PC-3 (cell line): ENCODE data around the gene C9orf85.

Experiments
- EZH2 ChIP-seq: fragments of 300-600 bp; sonication (generic); IDR thresholded peaks from one replicate; pipeline ENCODE4 v1.6.1; 2017; ENCODE audit warnings: antibody characterized with exemption, mild to moderate bottlenecking, low read length; ENCODE audit not compliant: unreplicated experiment
- TF ChIP-seq, protein P1 (sequence below): fragments of 300-600 bp; sonication (generic); conservative IDR thresholded peaks from 2 replicates; pipeline ENCODE4 v1.5.1; 2017; ENCODE audit warnings: antibody characterized with exemption, low read depth, mild to moderate bottlenecking, low read length

DNA sequence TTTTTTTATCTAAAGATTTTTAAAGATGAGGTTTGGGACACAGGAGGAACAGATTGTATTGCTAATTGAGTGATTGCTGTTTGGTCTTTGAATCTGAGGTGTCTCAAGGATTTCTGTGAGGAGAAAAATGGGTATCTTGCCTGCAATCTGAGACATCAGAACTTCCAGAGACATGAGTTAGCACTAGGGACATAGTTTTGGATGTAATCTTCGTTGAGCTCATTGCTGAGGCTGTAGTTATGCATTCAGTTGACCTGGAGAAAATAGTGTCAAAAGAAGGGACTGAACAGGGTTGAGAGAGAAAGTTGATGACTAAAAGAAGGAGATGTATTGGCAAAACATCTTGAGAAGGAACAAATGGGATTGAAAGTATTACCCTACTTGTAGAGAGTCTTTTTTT, 24.6 kb downstream of the C9orf85 start:
- TF ChIP-seq, protein P1, sequence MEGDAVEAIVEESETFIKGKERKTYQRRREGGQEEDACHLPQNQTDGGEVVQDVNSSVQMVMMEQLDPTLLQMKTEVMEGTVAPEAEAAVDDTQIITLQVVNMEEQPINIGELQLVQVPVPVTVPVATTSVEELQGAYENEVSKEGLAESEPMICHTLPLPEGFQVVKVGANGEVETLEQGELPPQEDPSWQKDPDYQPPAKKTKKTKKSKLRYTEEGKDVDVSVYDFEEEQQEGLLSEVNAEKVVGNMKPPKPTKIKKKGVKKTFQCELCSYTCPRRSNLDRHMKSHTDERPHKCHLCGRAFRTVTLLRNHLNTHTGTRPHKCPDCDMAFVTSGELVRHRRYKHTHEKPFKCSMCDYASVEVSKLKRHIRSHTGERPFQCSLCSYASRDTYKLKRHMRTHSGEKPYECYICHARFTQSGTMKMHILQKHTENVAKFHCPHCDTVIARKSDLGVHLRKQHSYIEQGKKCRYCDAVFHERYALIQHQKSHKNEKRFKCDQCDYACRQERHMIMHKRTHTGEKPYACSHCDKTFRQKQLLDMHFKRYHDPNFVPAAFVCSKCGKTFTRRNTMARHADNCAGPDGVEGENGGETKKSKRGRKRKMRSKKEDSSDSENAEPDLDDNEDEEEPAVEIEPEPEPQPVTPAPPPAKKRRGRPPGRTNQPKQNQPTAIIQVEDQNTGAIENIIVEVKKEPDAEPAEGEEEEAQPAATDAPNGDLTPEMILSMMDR, result no peak
- TF ChIP-seq EZH2, result no peak
